IMR-90 (cell line): ENCODE results near the gene DHCR24. TPM values are rescaled to one million over a fixed set of nuclear protein-coding genes. Genes with fewer than 3 reads are reported as not detected.

Experiments used
- ATAC-seq: fragments of 200-7000 bp; cut with Tn5 transposase; 2 replicates; pipeline ENCODE4 v1.9.1; 2020; ENCODE audit warnings: low read depth, mild to moderate bottlenecking, moderate library complexity
- BruUV-seq: library from RNA; stranded (reverse); fragments of 400-500 nt; replicated peaks from 2 replicates; lab custom pipeline; 2021; lab: Mats Ljungman, UMichigan
- CTCF ChIA-PET: fragments of 300-600 bp; formaldehyde crosslinking; extraction: SDS; loops from one replicate; lab custom pipeline; 2021; ENCODE audit warnings: antibody characterized with exemption; lab: Yijun Ruan, JAX
- POLR2A ChIA-PET: fragments of 300-600 bp; sonication (Branson Sonifier 250); formaldehyde crosslinking; loops from one replicate; lab custom pipeline; 2022; ENCODE audit warnings: antibody characterized with exemption; ENCODE audit not compliant: unreplicated experiment; lab: Charles Lee
- DNase-seq: peaks from one replicate; pipeline ENCODE4 v3.0.0; 2013
- H2AFZ ChIP-seq: replicated peaks from 2 replicates; pipeline ENCODE3; 2013; ENCODE audit warnings: low read length, mild to moderate bottlenecking; ENCODE audit not compliant: poor library complexity
- H2AK5ac ChIP-seq: 2 replicates; pipeline ENCODE4 v1.6.1; 2013; ENCODE audit warnings: low read depth, low read length, inconsistent platforms
- H2AK9ac ChIP-seq: replicated peaks from 2 replicates; pipeline ENCODE3; 2013; ENCODE audit warnings: mild to moderate bottlenecking, low read depth, low read length, moderate library complexity; ENCODE audit not compliant: poor library complexity
- H2BK120ac ChIP-seq: 2 replicates; pipeline ENCODE4 v1.6.1; 2013; ENCODE audit warnings: low read depth, low read length, inconsistent platforms
- H2BK15ac ChIP-seq: 3 replicates; pipeline ENCODE4 v1.6.1; 2013; ENCODE audit warnings: low read depth, low read length, inconsistent platforms
- H2BK20ac ChIP-seq: 2 replicates; pipeline ENCODE4 v1.6.1; 2013; ENCODE audit warnings: low read depth, mild to moderate bottlenecking, inconsistent platforms, low read length, moderate library complexity
- H2BK5ac ChIP-seq: 2 replicates; pipeline ENCODE4 v1.6.1; 2013; ENCODE audit warnings: mild to moderate bottlenecking, low read depth, low read length, inconsistent platforms; ENCODE audit not compliant: poor library complexity, severe bottlenecking
- H3K14ac ChIP-seq: replicated peaks from 2 replicates; pipeline ENCODE4 v1.6.1; 2013; ENCODE audit warnings: low read depth, low read length, inconsistent platforms
- H3K18ac ChIP-seq: 2 replicates; pipeline ENCODE4 v1.6.1; 2013; ENCODE audit warnings: low read depth, low read length, control low read depth
- H3K23ac ChIP-seq: 2 replicates; pipeline ENCODE4 v1.6.1; 2013; ENCODE audit warnings: low read depth, low read length, inconsistent platforms
- H3K27ac ChIP-seq: 2 replicates; pipeline ENCODE4 v1.5.1; 2013; ENCODE audit warnings: mild to moderate bottlenecking, control low read depth, low read length; ENCODE audit not compliant: insufficient read depth
- H3K27me3 ChIP-seq: 2 replicates; pipeline ENCODE4 v1.6.1; 2013; ENCODE audit warnings: low read length; ENCODE audit not compliant: control insufficient read depth, insufficient read depth
- H3K36me3 ChIP-seq: 2 replicates; pipeline ENCODE4 v1.6.1; 2013; ENCODE audit warnings: low read length, mixed read lengths; ENCODE audit not compliant: control insufficient read depth, insufficient read depth
- H3K4ac ChIP-seq: 2 replicates; pipeline ENCODE4 v1.6.1; 2013; ENCODE audit warnings: low read depth, low read length, inconsistent platforms
- H3K4me1 ChIP-seq: 2 replicates; pipeline ENCODE4 v1.6.1; 2013; ENCODE audit warnings: low read length, mixed read lengths; ENCODE audit not compliant: control insufficient read depth, insufficient read depth
- H3K4me2 ChIP-seq: 2 replicates; pipeline ENCODE4 v1.6.1; 2013; ENCODE audit warnings: low read depth, mild to moderate bottlenecking, control low read depth, low read length, moderate library complexity
- H3K4me3 ChIP-seq: 2 replicates; pipeline ENCODE4 v1.5.1; 2013; ENCODE audit warnings: low read depth, mild to moderate bottlenecking, control low read depth, low read length, moderate library complexity; ENCODE audit not compliant: insufficient read depth
- H3K56ac ChIP-seq: 2 replicates; pipeline ENCODE4 v1.6.1; 2013; ENCODE audit warnings: low read length, inconsistent platforms; ENCODE audit not compliant: insufficient read depth; ENCODE audit errors: extremely low read depth
- H3K79me1 ChIP-seq, 2 experiments: 2 replicates each; pipeline ENCODE4 v1.6.1; 2013; ENCODE audit warnings: low read length in 2 of 2, inconsistent platforms in 1 of 2, low read depth in 1 of 2
- H3K9ac ChIP-seq: 2 replicates; pipeline ENCODE4 v1.6.1; 2013; ENCODE audit warnings: low read depth, low read length, control low read depth
- H3K9me1 ChIP-seq: 2 replicates; pipeline ENCODE4 v1.6.1; 2013; ENCODE audit warnings: low read length, inconsistent platforms; ENCODE audit not compliant: insufficient read depth
- H3K9me3 ChIP-seq: 2 replicates; pipeline ENCODE4 v1.6.1; 2013; ENCODE audit warnings: low read length; ENCODE audit not compliant: control insufficient read depth, insufficient read depth
- H4K20me1 ChIP-seq: 2 replicates; pipeline ENCODE4 v1.6.1; 2013; ENCODE audit warnings: low read length, inconsistent platforms; ENCODE audit not compliant: insufficient read depth
- H4K5ac ChIP-seq: 2 replicates; pipeline ENCODE4 v1.6.1; 2013; ENCODE audit warnings: mild to moderate bottlenecking, low read depth, low read length, control low read depth
- H4K8ac ChIP-seq, 2 experiments: 2 replicates each; pipeline ENCODE4 v1.6.1; 2013; ENCODE audit warnings: low read depth in 2 of 2, low read length in 2 of 2, control low read depth in 1 of 2, inconsistent platforms in 1 of 2
- H4K91ac ChIP-seq: 2 replicates; pipeline ENCODE4 v1.6.1; 2013; ENCODE audit warnings: low read depth, low read length, inconsistent platforms; ENCODE audit not compliant: insufficient read depth
- BHLHE40 ChIP-seq: fragments of 150-350 bp; IDR thresholded peaks from 2 replicates; pipeline ENCODE4 v1.6.1; 2016; ENCODE audit warnings: mild to moderate bottlenecking, low read depth, low read length
- CHD1 ChIP-seq: IDR thresholded peaks from 2 replicates; pipeline ENCODE4 v1.6.1; 2012; ENCODE audit warnings: low read depth, low read length, improper control_type of control experiment
- MAZ ChIP-seq: IDR thresholded peaks from 2 replicates; pipeline ENCODE4 v1.6.1; 2012; ENCODE audit warnings: low read depth, mild to moderate bottlenecking, low read length, improper control_type of control experiment, moderate library complexity, borderline replicate concordance
- MXI1 ChIP-seq: IDR thresholded peaks from 2 replicates; pipeline ENCODE4 v1.6.1; 2012; ENCODE audit warnings: low read depth, mild to moderate bottlenecking, low read length, moderate library complexity, borderline replicate concordance
- NFE2L2 ChIP-seq: fragments of 150-350 bp; IDR thresholded peaks from 2 replicates; pipeline ENCODE4 v1.6.1; 2016; ENCODE audit warnings: low read depth, mild to moderate bottlenecking, low read length
- POLR2A ChIP-seq: IDR thresholded peaks from 2 replicates; pipeline ENCODE4 v1.6.1; 2012; ENCODE audit warnings: mild to moderate bottlenecking, low read depth, low read length
- RAD21 ChIP-seq: IDR thresholded peaks from 2 replicates; pipeline ENCODE4 v1.6.1; 2012; ENCODE audit warnings: low read length, improper control_type of control experiment
- SMC3 ChIP-seq: fragments of 150-350 bp; IDR thresholded peaks from 2 replicates; pipeline ENCODE4 v1.6.1; 2016; ENCODE audit warnings: low read depth, mild to moderate bottlenecking, antibody characterized with exemption, low read length, moderate library complexity
- WGBS, 2 experiments: methylation state at CpG; one replicate each; pipeline versions ENCODE4 v1.1.5 to v1.1.7; 2013; ENCODE audit warnings: missing lambda C conversion rate in 2 of 2; ENCODE audit not compliant: insufficient read length in 1 of 2; ENCODE audit errors: extremely low coverage in 2 of 2; 5-methylcytosine and 5-hydroxymethylcytosine counted together
- dilution Hi-C: fragments of 300-500 bp; cut with HindIII; formaldehyde crosslinking; loops from one replicate; pipeline ENCODE4 v1.14.3; 2018; ENCODE audit warnings: low sequenced_read_pairs; ENCODE audit not compliant: unreplicated experiment
- in situ Hi-C: fragments of 300-500 bp; cut with MboI; formaldehyde crosslinking; loops from 3 replicates; pipeline ENCODE4 v1.14.3; 2019; ENCODE audit warnings: low sequenced_read_pairs, inconsistent platforms, mixed read lengths
- intact Hi-C: fragments of 100-400 bp; cut with micrococcal nuclease; formaldehyde crosslinking; loops from 2 replicates; pipeline ENCODE4 v1.10.0; 2022
- polyA plus RNA-seq, 3 experiments: library from polyadenylated mRNA; depleted of rRNA; stranded (reverse); fragments of >200 nt; gene quantifications; 2 replicates each; pipeline ENCODE4 v1.2.3, GENCODE V29; 2012; ENCODE audit warnings: low replicate concordance in 1 of 3
- total RNA-seq: library from RNA; depleted of rRNA; stranded (reverse); fragments of >200 nt; gene quantifications from 2 replicates; pipeline ENCODE4 v1.2.3, GENCODE V29; 2012
- TF ChIP-seq, protein P1 (sequence below): fragments of 150-350 bp; IDR thresholded peaks from 2 replicates; pipeline ENCODE4 v1.6.1; 2017; ENCODE audit warnings: mild to moderate bottlenecking, antibody characterized with exemption, low read length, low read depth
- TF ChIP-seq, protein P2 (sequence below): conservative IDR thresholded peaks from 2 replicates; pipeline ENCODE4 v1.5.1; 2012; ENCODE audit warnings: mild to moderate bottlenecking, low read depth, low read length, improper control_type of control experiment

Gene DHCR24
- total and polyA plus RNA-seq, 2 of the 4 experiments (the other 2 are of a cell fraction): 130 to 194 TPM

DNA sequence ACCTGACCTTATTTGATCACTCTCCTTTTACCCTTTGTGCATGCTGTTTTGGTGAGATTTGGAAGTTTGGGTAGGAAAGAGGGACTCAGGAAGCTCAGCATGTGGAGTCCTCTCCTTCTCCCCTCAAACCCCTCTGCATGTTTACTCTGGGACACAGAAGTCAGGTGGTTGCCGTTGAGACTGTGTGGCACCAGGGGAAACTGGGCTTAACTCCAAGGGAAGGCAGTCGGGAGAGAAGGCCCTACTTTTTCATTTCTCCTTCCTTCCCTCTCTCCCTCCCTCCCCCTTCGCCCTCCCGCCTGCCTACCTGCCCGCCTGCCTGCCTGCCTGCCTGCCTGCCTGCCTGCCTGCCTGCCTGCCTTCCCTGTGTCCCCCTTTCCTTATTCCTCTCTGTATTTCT is 51.0 kb downstream of the DHCR24 start:
- ATAC-seq: no peak
- Histone ChIP-seq H3K79me1 (no peaks in the 10 kb centered on the region), H3K27me3 (peaks cover 37% of the 10 kb centered on the region), H3K9me3 (0 out of 2 replicates have a peak, but pooled peaks cover 3% of the 10 kb centered on the region), H3K9me1 (no peaks in the 10 kb centered on the region), H4K8ac (no peak overlapping the region), H2AFZ (no peak overlapping the region), H2BK5ac (no peak overlapping the region), H4K20me1 (no peaks in the 10 kb centered on the region), H3K4me2 (no peak overlapping the region), H3K27ac (no peak overlapping the region), H3K14ac (no peak overlapping the region), H2AK5ac (no peak overlapping the region), H3K56ac (no peak overlapping the region), H2BK15ac (no peak overlapping the region), H2BK20ac (no peak overlapping the region), H3K4ac (no peak overlapping the region), H3K4me1 (no peaks in the 10 kb centered on the region), H3K4me3 (no peak overlapping the region), H4K5ac (no peak overlapping the region), H3K18ac (no peak overlapping the region), H4K91ac (no peak overlapping the region), H2AK9ac (no peak overlapping the region), H3K36me3 (no peaks in the 10 kb centered on the region), H3K23ac (no peak overlapping the region), H3K9ac (no peak overlapping the region), H2BK120ac (no peak overlapping the region)
- CTCF ChIA-PET: no interaction called here
- no peak for DNase-seq
- intact Hi-C loops: no loop called here
- TF ChIP-seq SMC3 (no peak), BHLHE40 (no peak), NFE2L2 (no peak), MAZ (no peak), CHD1 (no peak), RAD21 (no peak), MXI1 (no peak), POLR2A (no peak)
- TF ChIP-seq, protein P1, sequence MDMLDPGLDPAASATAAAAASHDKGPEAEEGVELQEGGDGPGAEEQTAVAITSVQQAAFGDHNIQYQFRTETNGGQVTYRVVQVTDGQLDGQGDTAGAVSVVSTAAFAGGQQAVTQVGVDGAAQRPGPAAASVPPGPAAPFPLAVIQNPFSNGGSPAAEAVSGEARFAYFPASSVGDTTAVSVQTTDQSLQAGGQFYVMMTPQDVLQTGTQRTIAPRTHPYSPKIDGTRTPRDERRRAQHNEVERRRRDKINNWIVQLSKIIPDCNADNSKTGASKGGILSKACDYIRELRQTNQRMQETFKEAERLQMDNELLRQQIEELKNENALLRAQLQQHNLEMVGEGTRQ: no peak
- TF ChIP-seq, protein P2, sequence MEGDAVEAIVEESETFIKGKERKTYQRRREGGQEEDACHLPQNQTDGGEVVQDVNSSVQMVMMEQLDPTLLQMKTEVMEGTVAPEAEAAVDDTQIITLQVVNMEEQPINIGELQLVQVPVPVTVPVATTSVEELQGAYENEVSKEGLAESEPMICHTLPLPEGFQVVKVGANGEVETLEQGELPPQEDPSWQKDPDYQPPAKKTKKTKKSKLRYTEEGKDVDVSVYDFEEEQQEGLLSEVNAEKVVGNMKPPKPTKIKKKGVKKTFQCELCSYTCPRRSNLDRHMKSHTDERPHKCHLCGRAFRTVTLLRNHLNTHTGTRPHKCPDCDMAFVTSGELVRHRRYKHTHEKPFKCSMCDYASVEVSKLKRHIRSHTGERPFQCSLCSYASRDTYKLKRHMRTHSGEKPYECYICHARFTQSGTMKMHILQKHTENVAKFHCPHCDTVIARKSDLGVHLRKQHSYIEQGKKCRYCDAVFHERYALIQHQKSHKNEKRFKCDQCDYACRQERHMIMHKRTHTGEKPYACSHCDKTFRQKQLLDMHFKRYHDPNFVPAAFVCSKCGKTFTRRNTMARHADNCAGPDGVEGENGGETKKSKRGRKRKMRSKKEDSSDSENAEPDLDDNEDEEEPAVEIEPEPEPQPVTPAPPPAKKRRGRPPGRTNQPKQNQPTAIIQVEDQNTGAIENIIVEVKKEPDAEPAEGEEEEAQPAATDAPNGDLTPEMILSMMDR: no peak
- in situ Hi-C loops: no loop called here
- no CpG with 5 or more reads among the region's 5 CpGs for WGBS, 2 experiments
- no TSS peak for BruUV-seq
- POLR2A ChIA-PET: no interaction called here
- dilution Hi-C loops: no loop called here
